HEK293 (cell line): ENCODE measurements around the gene MCF2L.

Source experiments
- CTCF ChIA-PET: fragments of 350-600 bp; formaldehyde crosslinking; extraction: SDS; loops from one replicate; lab custom pipeline; 2021; ENCODE audit warnings: antibody characterized with exemption; lab: Yijun Ruan, JAX
- POLR2A ChIA-PET: fragments of 300-600 bp; formaldehyde crosslinking; extraction: SDS; loops from one replicate; lab custom pipeline; 2020; ENCODE audit warnings: antibody characterized with exemption, inconsistent platforms; lab: Yijun Ruan, JAX
- H3K27ac ChIP-seq: fragments of 200-500 bp; sonication (Bioruptor generic); 2 replicates; pipeline ENCODE4 v1.5.1; 2014; ENCODE audit warnings: low read depth, low read length, control low read depth, inconsistent platforms; ENCODE audit errors: extremely low read depth
- H3K36me3 ChIP-seq, 2 experiments: fragments of 200-500 bp in 1 of 2; sonication (Bioruptor generic) in 1 of 2; 1 replicate in 1 of 2; 2 replicates in 1 of 2; pipeline ENCODE4 v1.5.1; 2014 to 2017; ENCODE audit warnings: inconsistent platforms in 2 of 2, low read length in 2 of 2; ENCODE audit not compliant: control insufficient read depth in 2 of 2, insufficient read depth in 1 of 2
- H3K4me1 ChIP-seq: fragments of 200-500 bp; sonication (Bioruptor generic); 2 replicates; pipeline ENCODE4 v1.5.1; 2014; ENCODE audit warnings: mild to moderate bottlenecking, low read length, inconsistent platforms; ENCODE audit not compliant: control insufficient read depth, insufficient read depth
- H3K4me3 ChIP-seq: 2 replicates; pipeline ENCODE4 v1.5.1; 2011; ENCODE audit warnings: low read depth, mild to moderate bottlenecking, control low read depth, low read length, moderate library complexity
- H3K9me3 ChIP-seq: fragments of 200-500 bp; sonication (Bioruptor generic); 2 replicates; pipeline ENCODE4 v1.5.1; 2014; ENCODE audit warnings: low read depth, low read length, inconsistent platforms; ENCODE audit not compliant: control insufficient read depth, insufficient read depth
- FEZF1 ChIP-seq: fragments of 450-650 bp; formaldehyde crosslinking; IDR thresholded peaks from 2 replicates; pipeline ENCODE4 v1.5.1; 2016; ENCODE audit warnings: missing biosample characterization, missing genetic modification characterization
- SP7 ChIP-seq: fragments of 450-650 bp; formaldehyde crosslinking; IDR thresholded peaks from 2 replicates; pipeline ENCODE4 v1.5.1; 2016; ENCODE audit warnings: missing biosample characterization, missing genetic modification characterization
- YY2 ChIP-seq: fragments of 450-650 bp; formaldehyde crosslinking; IDR thresholded peaks from 2 replicates; pipeline ENCODE4 v1.5.1; 2016; ENCODE audit warnings: missing biosample characterization, missing genetic modification characterization
- ZBTB10 ChIP-seq: fragments of 450-650 bp; formaldehyde crosslinking; IDR thresholded peaks from 2 replicates; pipeline ENCODE4 v1.5.1; 2016; ENCODE audit warnings: missing biosample characterization, missing genetic modification characterization
- ZBTB48 ChIP-seq: fragments of 450-650 bp; formaldehyde crosslinking; IDR thresholded peaks from 2 replicates; pipeline ENCODE4 v1.5.1; 2016; ENCODE audit warnings: missing biosample characterization, missing genetic modification characterization
- ZBTB6 ChIP-seq: fragments of 450-650 bp; formaldehyde crosslinking; IDR thresholded peaks from 2 replicates; pipeline ENCODE4 v1.5.1; 2017; ENCODE audit warnings: missing biosample characterization, missing genetic modification characterization
- ZBTB7A ChIP-seq: fragments of 450-650 bp; formaldehyde crosslinking; IDR thresholded peaks from 2 replicates; pipeline ENCODE4 v1.5.1; 2016; ENCODE audit warnings: low read depth, missing biosample characterization, missing genetic modification characterization
- ZNF155 ChIP-seq: fragments of 450-650 bp; formaldehyde crosslinking; IDR thresholded peaks from 2 replicates; pipeline ENCODE4 v1.5.1; 2016; ENCODE audit warnings: missing biosample characterization, missing genetic modification characterization
- ZNF169 ChIP-seq: fragments of 450-650 bp; formaldehyde crosslinking; IDR thresholded peaks from 2 replicates; pipeline ENCODE4 v1.5.1; 2016; ENCODE audit warnings: missing biosample characterization, missing genetic modification characterization
- ZNF341 ChIP-seq: fragments of 450-650 bp; formaldehyde crosslinking; IDR thresholded peaks from 2 replicates; pipeline ENCODE4; 2016; ENCODE audit warnings: low read depth, missing biosample characterization, missing genetic modification characterization
- ZNF362 ChIP-seq: fragments of 450-650 bp; formaldehyde crosslinking; IDR thresholded peaks from 2 replicates; pipeline ENCODE4 v1.5.1; 2016; ENCODE audit warnings: missing biosample characterization, missing genetic modification characterization
- ZNF366 ChIP-seq: fragments of 450-650 bp; formaldehyde crosslinking; conservative IDR thresholded peaks from 2 replicates; pipeline ENCODE4 v1.5.1; 2016; ENCODE audit warnings: missing biosample characterization, missing genetic modification characterization
- ZNF549 ChIP-seq: fragments of 450-650 bp; IDR thresholded peaks from 2 replicates; pipeline ENCODE4 v1.5.1; 2018; ENCODE audit warnings: missing biosample characterization, missing genetic modification characterization, mild to moderate bottlenecking, inconsistent platforms, moderate library complexity
- ZNF558 ChIP-seq: fragments of 450-650 bp; formaldehyde crosslinking; IDR thresholded peaks from 2 replicates; pipeline ENCODE4 v1.5.1; 2016; ENCODE audit warnings: missing biosample characterization, missing genetic modification characterization
- ZNF707 ChIP-seq: fragments of 450-650 bp; formaldehyde crosslinking; IDR thresholded peaks from 2 replicates; pipeline ENCODE4 v1.5.1; 2016; ENCODE audit warnings: missing biosample characterization, missing genetic modification characterization
- TF ChIP-seq, protein P1 (sequence below): fragments of 450-650 bp; formaldehyde crosslinking; IDR thresholded peaks from 2 replicates; pipeline ENCODE4 v1.5.1; 2016; ENCODE audit warnings: missing biosample characterization, missing genetic modification characterization
- TF ChIP-seq, protein P2 (sequence below): IDR thresholded peaks from 2 replicates; pipeline ENCODE4 v1.6.1; 2011; ENCODE audit warnings: mild to moderate bottlenecking, low read depth, low read length, borderline replicate concordance
- TF ChIP-seq, protein P3 (sequence below): fragments of 450-650 bp; formaldehyde crosslinking; IDR thresholded peaks from 2 replicates; pipeline ENCODE4 v1.5.1; 2016; ENCODE audit warnings: missing biosample characterization, missing genetic modification characterization

The MCF2L gene

DNA sequence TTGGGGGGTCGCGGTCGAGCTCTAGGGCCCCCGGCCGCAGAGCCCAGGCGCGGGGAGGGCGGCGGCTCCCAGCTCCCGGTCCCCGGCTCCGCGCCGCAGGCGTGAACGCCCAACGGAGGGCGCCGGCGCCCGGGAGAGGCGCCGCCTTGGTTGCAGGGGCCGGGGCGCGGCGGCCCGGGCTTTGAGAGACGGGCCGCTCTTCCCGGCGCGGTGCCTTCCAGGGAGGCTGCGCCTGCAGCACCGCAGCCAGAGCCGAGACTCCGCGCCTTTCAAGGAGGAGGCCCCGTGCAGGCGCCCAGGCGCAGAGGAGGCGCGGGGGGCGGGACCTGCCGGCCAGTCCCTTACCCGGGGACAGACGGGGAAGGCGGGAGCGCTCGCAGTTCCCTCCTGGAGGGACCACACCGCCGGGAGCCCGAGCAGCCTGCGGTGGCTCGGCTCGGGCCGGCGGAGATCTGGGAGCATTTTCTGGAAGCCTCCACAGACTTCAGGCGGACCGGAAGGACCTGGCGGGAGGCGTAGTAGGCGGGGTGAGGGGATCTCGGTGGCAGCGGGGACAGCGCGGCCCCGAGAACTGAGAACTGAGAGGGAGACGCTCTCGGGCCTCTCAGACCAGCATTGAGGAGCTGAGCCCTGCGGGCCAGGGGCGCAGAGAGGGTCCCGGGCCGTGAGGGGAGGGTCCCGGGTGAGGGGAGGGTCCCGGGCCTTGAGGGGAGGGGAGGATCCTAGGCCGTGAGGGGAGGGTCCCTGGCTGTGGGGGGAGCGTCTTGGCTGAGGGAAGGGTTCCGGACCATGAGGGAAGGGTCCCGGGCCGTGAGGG is 25.5 kb upstream of the MCF2L start (continued):
- TF ChIP-seq, protein P1, sequence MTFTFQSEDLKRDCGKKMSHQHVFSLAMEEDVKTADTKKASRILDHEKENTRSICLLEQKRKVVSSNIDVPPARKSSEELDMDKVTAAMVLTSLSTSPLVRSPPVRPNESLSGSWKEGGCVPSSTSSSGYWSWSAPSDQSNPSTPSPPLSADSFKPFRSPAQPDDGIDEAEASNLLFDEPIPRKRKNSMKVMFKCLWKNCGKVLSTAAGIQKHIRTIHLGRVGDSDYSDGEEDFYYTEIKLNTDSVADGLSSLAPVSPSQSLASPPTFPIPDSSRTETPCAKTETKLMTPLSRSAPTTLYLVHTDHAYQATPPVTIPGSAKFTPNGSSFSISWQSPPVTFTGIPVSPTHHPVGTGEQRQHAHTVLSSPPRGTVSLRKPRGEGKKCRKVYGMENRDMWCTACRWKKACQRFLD (tag by site-specific recombination): no peak
- TF ChIP-seq ZBTB7A (tag by site-specific recombination) (peak; percentile 80; the same call in 1 of the 2 replicates), ZNF341 (tag by site-specific recombination) (peak; percentile 80), SP7 (tag by site-specific recombination) (peak; percentile 35; the same call in 1 of the 2 replicates), ZBTB10 (no peak), YY2 (tag by site-specific recombination) (no peak), FEZF1 (tag by site-specific recombination) (no peak), ZBTB6 (peak; percentile 24; the same call in 1 of the 2 replicates)
- TF ChIP-seq, protein P2, sequence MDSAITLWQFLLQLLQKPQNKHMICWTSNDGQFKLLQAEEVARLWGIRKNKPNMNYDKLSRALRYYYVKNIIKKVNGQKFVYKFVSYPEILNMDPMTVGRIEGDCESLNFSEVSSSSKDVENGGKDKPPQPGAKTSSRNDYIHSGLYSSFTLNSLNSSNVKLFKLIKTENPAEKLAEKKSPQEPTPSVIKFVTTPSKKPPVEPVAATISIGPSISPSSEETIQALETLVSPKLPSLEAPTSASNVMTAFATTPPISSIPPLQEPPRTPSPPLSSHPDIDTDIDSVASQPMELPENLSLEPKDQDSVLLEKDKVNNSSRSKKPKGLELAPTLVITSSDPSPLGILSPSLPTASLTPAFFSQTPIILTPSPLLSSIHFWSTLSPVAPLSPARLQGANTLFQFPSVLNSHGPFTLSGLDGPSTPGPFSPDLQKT: no peak

DNA sequence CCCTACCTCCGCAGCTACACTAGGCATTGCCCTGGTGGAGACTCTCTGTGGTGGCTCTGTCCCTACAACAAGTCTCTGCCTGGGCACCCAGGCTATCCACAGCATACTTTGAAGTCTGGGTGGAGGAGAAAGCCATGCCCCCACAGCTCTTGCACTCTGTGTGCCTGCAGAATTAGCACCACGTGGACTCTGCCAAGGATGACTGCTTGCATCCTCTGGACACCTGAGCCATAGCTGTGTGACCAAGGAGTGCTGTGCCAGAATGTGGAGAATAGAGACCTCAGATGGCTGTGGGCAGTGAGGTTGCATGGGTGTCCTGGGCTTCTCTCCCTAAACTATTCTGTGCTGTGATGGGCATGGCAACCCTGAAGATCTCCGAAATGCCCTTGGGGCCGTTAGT is 21.2 kb upstream of the MCF2L start:
- no peaks in the 10 kb centered on the region; the same call in 1 of the 2 replicates for H3K4me1 ChIP-seq

DNA sequence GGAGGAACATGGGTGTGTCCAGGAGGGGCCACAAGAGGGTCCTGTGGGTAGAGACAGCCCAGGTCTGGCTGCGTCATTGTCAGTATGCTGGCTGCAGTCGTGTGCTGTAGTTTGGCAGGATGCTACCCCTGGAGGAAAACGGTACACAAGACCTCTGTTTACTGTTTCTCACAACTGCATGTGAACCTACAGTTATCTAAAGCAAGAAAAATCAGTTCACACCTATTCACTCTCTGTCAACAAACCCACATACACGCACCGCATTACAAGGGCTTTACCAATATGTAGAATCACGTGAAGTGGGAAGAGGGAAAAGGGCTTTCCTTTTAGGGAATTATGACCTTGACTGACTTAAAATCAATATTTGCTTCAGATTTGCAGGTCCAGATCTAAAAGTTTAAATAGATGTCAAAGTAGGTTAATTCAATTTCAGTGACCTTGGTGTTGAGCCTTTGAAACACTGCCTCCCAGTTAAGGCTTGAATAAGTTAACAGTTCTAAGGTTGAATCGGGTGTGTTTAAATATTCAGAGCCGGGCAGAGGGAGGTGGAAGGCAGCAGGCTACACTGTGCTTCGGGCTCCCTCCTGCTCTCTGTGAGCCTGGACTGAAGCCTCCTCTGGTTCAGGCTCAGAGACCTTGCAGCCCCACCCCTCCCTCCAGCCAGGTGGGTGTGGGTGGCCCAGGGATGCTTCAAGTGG is 17.2 kb upstream of the MCF2L start:
- CTCF ChIA-PET: interaction anchor here (0.6 kb wide), 1 partner anchor 610 kb away, joined by 3 read pairs; no protein-coding TSS in a partner anchor
- H3K4me1 ChIP-seq: no peaks in the 10 kb centered on the region
- no peak overlapping the region for H3K27ac ChIP-seq
- POLR2A ChIA-PET: no interaction called here
- no peaks in the 10 kb centered on the region for H3K36me3 ChIP-seq
- no peaks in the 10 kb centered on the region for H3K9me3 ChIP-seq
- TF ChIP-seq ZNF169 (tag by site-specific recombination) (no peak), ZNF362 (no peak), ZNF155 (no peak)
- TF ChIP-seq, protein P3, sequence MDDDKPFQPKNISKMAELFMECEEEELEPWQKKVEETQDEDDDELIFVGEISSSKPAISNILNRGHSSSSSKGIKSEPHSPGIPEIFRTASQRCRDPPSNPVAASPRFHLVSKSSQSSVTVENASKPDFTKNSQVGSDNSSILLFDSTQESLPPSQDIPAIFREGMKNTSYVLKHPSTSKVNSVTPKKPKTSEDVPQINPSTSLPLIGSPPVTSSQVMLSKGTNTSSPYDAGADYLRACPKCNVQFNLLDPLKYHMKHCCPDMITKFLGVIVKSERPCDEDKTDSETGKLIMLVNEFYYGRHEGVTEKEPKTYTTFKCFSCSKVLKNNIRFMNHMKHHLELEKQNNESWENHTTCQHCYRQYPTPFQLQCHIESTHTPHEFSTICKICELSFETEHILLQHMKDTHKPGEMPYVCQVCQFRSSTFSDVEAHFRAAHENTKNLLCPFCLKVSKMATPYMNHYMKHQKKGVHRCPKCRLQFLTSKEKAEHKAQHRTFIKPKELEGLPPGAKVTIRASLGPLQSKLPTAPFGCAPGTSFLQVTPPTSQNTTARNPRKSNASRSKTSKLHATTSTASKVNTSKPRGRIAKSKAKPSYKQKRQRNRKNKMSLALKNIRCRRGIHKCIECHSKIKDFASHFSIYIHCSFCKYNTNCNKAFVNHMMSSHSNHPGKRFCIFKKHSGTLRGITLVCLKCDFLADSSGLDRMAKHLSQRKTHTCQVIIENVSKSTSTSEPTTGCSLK (tag by site-specific recombination): no peak
- no peak overlapping the region for H3K4me3 ChIP-seq

More for the DNA sequence above, 21.2 kb upstream of the MCF2L start:
- Histone ChIP-seq H3K36me3 (no peaks in the 10 kb centered on the region), H3K4me3 (no peak overlapping the region), H3K9me3 (no peaks in the 10 kb centered on the region), H3K27ac (no peak overlapping the region)
- CTCF ChIA-PET: interaction anchor here (1.2 kb wide), 1 partner anchor 82 kb away, joined by 4 read pairs; no protein-coding TSS in a partner anchor
- POLR2A ChIA-PET: no interaction called here
- TF ChIP-seq ZNF707 (tag by site-specific recombination) (no peak), ZNF549 (tag by site-specific recombination) (no peak), ZNF366 (tag by site-specific recombination) (no peak), ZBTB48 (tag by site-specific recombination) (no peak), ZNF558 (tag by site-specific recombination) (no peak)
